ENCODE data around the gene PHETA1.

- TF ChIP-seq CEBPB (IDR thresholded peaks at IDR 0.05; ENCODE audit: low read depth) (no peak), SRF (IDR thresholded peaks at IDR 0.05; ENCODE audit: low read depth) (no peak), CTCF (IDR thresholded peaks at IDR 0.05 in 2 of 3, conservative IDR thresholded peaks at IDR 0.05 in 1 of 3; ENCODE audit: borderline replicate concordance in 1 of 3, insufficient read depth in 1 of 3, low read depth in 2 of 3, low read length in 2 of 3) (no peak), SP1 (IDR thresholded peaks at IDR 0.05; ENCODE audit: low read depth) (no peak), ZNF274 (IDR thresholded peaks at IDR 0.05; ENCODE audit: low read depth, low read length) (no peak), POLR2A (IDR thresholded peaks at IDR 0.05; ENCODE audit: borderline replicate concordance, extremely low read depth, insufficient read depth, insufficient read length) (no peak), JUND (IDR thresholded peaks at IDR 0.05) (no peak), REST (IDR thresholded peaks at IDR 0.05; ENCODE audit: low read depth) (no peak), POLR2AphosphoS5 (IDR thresholded peaks at IDR 0.05; ENCODE audit: low read depth, low read length) (no peak), CBX3 (IDR thresholded peaks at IDR 0.05; ENCODE audit: low read depth) (no peak), EZH2 (IDR thresholded peaks at IDR 0.05) (no peak), SIN3A (IDR thresholded peaks at IDR 0.05; ENCODE audit: low read depth) (no peak), MAX (IDR thresholded peaks at IDR 0.05) (no peak)
Measured at GRCh38 chr12:111353026-111353425, 15.9 kb downstream of the PHETA1 start.

Measured in HCT116 (cell line).